Mesendoderm (in vitro differentiated cells): ENCODE results near the gene C10orf67.
"Not testable (repeated sequence)": the region's sequence is repeated elsewhere in the genome, so short reads cannot be mapped to it uniquely, and the experiment has no call there.

ENCODE experiments used
- DNase-seq: peaks from one replicate; pipeline ENCODE4 v3.0.0; 2013
- H2AK5ac ChIP-seq: 2 replicates; pipeline ENCODE4 v1.6.1; 2013; ENCODE audit warnings: low read length, inconsistent platforms
- H2BK120ac ChIP-seq: 2 replicates; pipeline ENCODE4 v1.6.1; 2013; ENCODE audit warnings: low read depth, mild to moderate bottlenecking, low read length, moderate library complexity, mixed read lengths
- H2BK15ac ChIP-seq: replicated peaks from 2 replicates; pipeline ENCODE4 v1.6.1; 2013; ENCODE audit warnings: low read depth, mild to moderate bottlenecking, moderate library complexity
- H2BK5ac ChIP-seq: 2 replicates; pipeline ENCODE4 v1.6.1; 2013; ENCODE audit warnings: low read length, inconsistent platforms
- H3K18ac ChIP-seq: 2 replicates; pipeline ENCODE4 v1.6.1; 2013; ENCODE audit warnings: mild to moderate bottlenecking, low read length, mixed read lengths
- H3K23ac ChIP-seq: one replicate; pipeline ENCODE4 v1.6.1; 2013; ENCODE audit warnings: low read length
- H3K27ac ChIP-seq: 2 replicates; pipeline ENCODE4 v1.5.1; 2013; ENCODE audit warnings: low read depth, mild to moderate bottlenecking, inconsistent platforms, low read length, moderate library complexity
- H3K27me3 ChIP-seq: 2 replicates; pipeline ENCODE4 v1.6.1; 2013; ENCODE audit warnings: low read length, control low read depth, mild to moderate bottlenecking, inconsistent platforms; ENCODE audit not compliant: insufficient read depth, poor library complexity
- H3K36me3 ChIP-seq: 2 replicates; pipeline ENCODE4 v1.6.1; 2013; ENCODE audit warnings: low read length, inconsistent platforms; ENCODE audit not compliant: control insufficient read depth, insufficient read depth
- H3K4ac ChIP-seq: one replicate; pipeline ENCODE4 v1.6.1; 2013; ENCODE audit warnings: low read depth, mild to moderate bottlenecking, low read length, moderate library complexity
- H3K4me1 ChIP-seq: 2 replicates; pipeline ENCODE4 v1.6.1; 2013; ENCODE audit warnings: low read depth, low read length, inconsistent platforms; ENCODE audit not compliant: control insufficient read depth
- H3K4me2 ChIP-seq: 2 replicates; pipeline ENCODE4 v1.6.1; 2013; ENCODE audit warnings: low read length
- H3K4me3 ChIP-seq: 2 replicates; pipeline ENCODE4 v1.5.1; 2013; ENCODE audit warnings: mild to moderate bottlenecking, low read length
- H3K56ac ChIP-seq: one replicate; pipeline ENCODE4 v1.6.1; 2013; ENCODE audit warnings: low read length
- H3K79me1 ChIP-seq: 2 replicates; pipeline ENCODE4 v1.6.1; 2013; ENCODE audit warnings: low read length, inconsistent platforms
- H3K79me2 ChIP-seq: 2 replicates; pipeline ENCODE4 v1.6.1; 2013; ENCODE audit warnings: mild to moderate bottlenecking, low read length; ENCODE audit not compliant: control insufficient read depth, insufficient read depth
- H3K9ac ChIP-seq: 2 replicates; pipeline ENCODE4 v1.6.1; 2013; ENCODE audit warnings: low read length, inconsistent platforms
- H4K5ac ChIP-seq: one replicate; pipeline ENCODE4 v1.6.1; 2013; ENCODE audit warnings: low read length
- H4K8ac ChIP-seq: one replicate; pipeline ENCODE4 v1.6.1; 2013; ENCODE audit warnings: low read depth, mild to moderate bottlenecking, control low read depth, low read length, moderate library complexity
- WGBS: extraction: QIAGEN DNeasy Blood & Tissue Kit; methylation state at CpG from one replicate; pipeline ENCODE4 v1.1.7; 2013; ENCODE audit warnings: low lambda C conversion rate, missing lambda C conversion rate; ENCODE audit not compliant: insufficient coverage; ENCODE audit errors: extremely low coverage; 5-methylcytosine and 5-hydroxymethylcytosine counted together

C10orf67 gene

GRCh38 chr10:23365417-23366030, 20.9 kb upstream of the C10orf67 start:
- not testable (repeated sequence) for H4K5ac ChIP-seq, H3K4me1 ChIP-seq, H2BK120ac ChIP-seq, H2BK5ac ChIP-seq, H3K4me3 ChIP-seq, H2AK5ac ChIP-seq, H4K8ac ChIP-seq, H3K36me3 ChIP-seq, H3K23ac ChIP-seq, H3K79me2 ChIP-seq, H3K79me1 ChIP-seq, DNase-seq, H3K56ac ChIP-seq, H2BK15ac ChIP-seq, H3K4ac ChIP-seq, H3K4me2 ChIP-seq, H3K18ac ChIP-seq, H3K9ac ChIP-seq, H3K27ac ChIP-seq, H3K27me3 ChIP-seq
- WGBS, result no CpG with 5 or more reads among the region's 4 CpGs

- WGBS, result no CpG with 5 or more reads among the region's 5 CpGs
Measured at GRCh38 chr10:23364378-23364777, 19.8 kb upstream of the C10orf67 start.

GRCh38 chr10:23363793-23364135, 19.2 kb upstream of the C10orf67 start:
- Histone ChIP-seq H3K4ac (no peak overlapping the region), H3K56ac (no peak overlapping the region), H3K36me3 (no peaks in the 10 kb centered on the region), H3K4me2 (no peak overlapping the region), H3K27ac (no peak overlapping the region), H3K9ac (no peak overlapping the region), H4K8ac (no peak overlapping the region), H2BK120ac (no peak overlapping the region), H4K5ac (no peak overlapping the region), H3K18ac (no peak overlapping the region), H3K79me2 (no peaks in the 10 kb centered on the region), H3K23ac (no peak overlapping the region), H3K4me3 (no peak overlapping the region), H2BK15ac (no peak overlapping the region), H3K4me1 (no peaks in the 10 kb centered on the region), H2AK5ac (no peak overlapping the region), H3K79me1 (no peaks in the 10 kb centered on the region), H3K27me3 (no peaks in the 10 kb centered on the region), H2BK5ac (no peak overlapping the region)
- no CpG with 5 or more reads among the region's 5 CpGs for WGBS
- no peak for DNase-seq

More at GRCh38 chr10:23364378-23364777, 19.8 kb upstream of the C10orf67 start:
- H2BK5ac ChIP-seq, result no peak overlapping the region
- H3K18ac ChIP-seq, result no peak overlapping the region
- H2AK5ac ChIP-seq, result no peak overlapping the region
- H2BK120ac ChIP-seq, result no peak overlapping the region
- H3K56ac ChIP-seq, result no peak overlapping the region
- no peak overlapping the region for H3K4me2 ChIP-seq
- no peak overlapping the region for H4K5ac ChIP-seq
- no peak overlapping the region for H3K4me3 ChIP-seq
- H2BK15ac ChIP-seq, result no peak overlapping the region
- no peaks in the 10 kb centered on the region for H3K36me3 ChIP-seq
- no peaks in the 10 kb centered on the region for H3K79me2 ChIP-seq
- H3K27ac ChIP-seq, result no peak overlapping the region
- no peak overlapping the region for H3K4ac ChIP-seq
- peak overlapping the region; percentile 31 for H4K8ac ChIP-seq
- H3K4me1 ChIP-seq, result no peaks in the 10 kb centered on the region
- H3K23ac ChIP-seq, result no peak overlapping the region
- H3K9ac ChIP-seq, result no peak overlapping the region
- DNase-seq, result no peak
- H3K27me3 ChIP-seq, result no peaks in the 10 kb centered on the region
- H3K79me1 ChIP-seq, result no peaks in the 10 kb centered on the region

- H3K18ac ChIP-seq, result no peak overlapping the region
- WGBS, result no CpG with 5 or more reads among the region's 9 CpGs
- no peak overlapping the region for H2BK15ac ChIP-seq
- H3K36me3 ChIP-seq, result no peaks in the 10 kb centered on the region
- no peaks in the 10 kb centered on the region for H3K27me3 ChIP-seq
- no peak overlapping the region for H3K4me2 ChIP-seq
- no peak for DNase-seq
- no peak overlapping the region for H3K9ac ChIP-seq
- H4K8ac ChIP-seq, result no peak overlapping the region
- no peak overlapping the region for H2BK120ac ChIP-seq
- no peaks in the 10 kb centered on the region for H3K4me1 ChIP-seq
- H3K23ac ChIP-seq, result no peak overlapping the region
- H3K79me1 ChIP-seq, result no peaks in the 10 kb centered on the region
- no peak overlapping the region for H3K27ac ChIP-seq
- no peak overlapping the region for H2BK5ac ChIP-seq
- H3K56ac ChIP-seq, result no peak overlapping the region
- no peak overlapping the region for H3K4ac ChIP-seq
- H3K79me2 ChIP-seq, result no peaks in the 10 kb centered on the region
- no peak overlapping the region for H3K4me3 ChIP-seq
- H4K5ac ChIP-seq, result no peak overlapping the region
- no peak overlapping the region for H2AK5ac ChIP-seq
Measured at GRCh38 chr10:23362879-23363792, 18.5 kb upstream of the C10orf67 start.

GRCh38 chr10:23362069-23362830, 17.7 kb upstream of the C10orf67 start:
- H3K36me3 ChIP-seq, result no peaks in the 10 kb centered on the region
- H3K27ac ChIP-seq, result no peak overlapping the region
- no peak overlapping the region for H3K4ac ChIP-seq
- no peak overlapping the region for H3K9ac ChIP-seq
- no peaks in the 10 kb centered on the region for H3K4me1 ChIP-seq
- WGBS, result no CpG with 5 or more reads among the region's 1 CpG
- H2BK120ac ChIP-seq, result no peak overlapping the region
- no peak overlapping the region for H2BK5ac ChIP-seq
- no peak for DNase-seq
- H3K4me3 ChIP-seq, result no peak overlapping the region
- H3K56ac ChIP-seq, result no peak overlapping the region
- no peaks in the 10 kb centered on the region for H3K79me2 ChIP-seq
- H3K4me2 ChIP-seq, result no peak overlapping the region
- no peak overlapping the region for H2AK5ac ChIP-seq
- H3K27me3 ChIP-seq, result no peaks in the 10 kb centered on the region
- H4K5ac ChIP-seq, result no peak overlapping the region
- H2BK15ac ChIP-seq, result no peak overlapping the region
- no peak overlapping the region for H3K23ac ChIP-seq
- no peaks in the 10 kb centered on the region for H3K79me1 ChIP-seq
- no peak overlapping the region for H4K8ac ChIP-seq
- H3K18ac ChIP-seq, result no peak overlapping the region
